Endothelial cell of umbilical vein (primary cell): ENCODE results near the gene DHRS12. TPM values are rescaled to one million over a fixed set of nuclear protein-coding genes. Genes with fewer than 3 reads are reported as not detected.

Experiments
- BruUV-seq: library from RNA; stranded (reverse); fragments of 400-500 nt; replicated peaks from 2 replicates; lab custom pipeline; 2021; lab: Mats Ljungman, UMichigan
- CTCF ChIA-PET: fragments of 300-600, 350-600 bp; sonication (Branson Sonifier 250); formaldehyde crosslinking; loops from one replicate; lab custom pipeline; 2021; ENCODE audit warnings: antibody characterized with exemption, inconsistent platforms; lab: Charles Lee
- POLR2A ChIA-PET: fragments of 300-600, 350-600 bp; sonication (Branson Sonifier 250); formaldehyde crosslinking; loops from one replicate; lab custom pipeline; 2021; ENCODE audit warnings: antibody characterized with exemption, inconsistent platforms; lab: Charles Lee
- DNase-seq: peaks from one replicate; pipeline ENCODE4 v3.0.0-alpha.2; 2011; ENCODE audit warnings: low read depth, low spot score
- FAIRE-seq: peaks from 2 replicates; lab custom pipeline; 2011; peaks lifted over from hg19 to GRCh38; lab: Jason Lieb, UNC
- H2AFZ ChIP-seq: 2 replicates; pipeline ENCODE4 v1.6.0; 2012; ENCODE audit warnings: low read depth, low read length, control low read depth, inconsistent platforms
- H3K27ac ChIP-seq: 2 replicates; pipeline ENCODE4 v1.5.1; 2011; ENCODE audit warnings: low read depth, mild to moderate bottlenecking, control low read depth, low read length, moderate library complexity; ENCODE audit not compliant: insufficient read depth
- H3K27me3 ChIP-seq, 2 experiments: 2 replicates each; pipeline versions ENCODE4 v1.6.0 to v1.6.1; 2011; ENCODE audit warnings: low read length in 2 of 2, mixed read lengths in 1 of 2; ENCODE audit not compliant: control insufficient read depth in 2 of 2, insufficient read depth in 2 of 2
- H3K36me3 ChIP-seq, 2 experiments: 2 replicates in 1 of 2; 3 replicates in 1 of 2; pipeline ENCODE4 v1.5.1; 2011; ENCODE audit warnings: low read length in 2 of 2, mild to moderate bottlenecking in 1 of 2, moderate library complexity in 1 of 2; ENCODE audit not compliant: control insufficient read depth in 2 of 2, insufficient read depth in 2 of 2; ENCODE audit errors: extremely low read depth in 1 of 2
- H3K4me1 ChIP-seq: 3 replicates; pipeline ENCODE4 v1.5.1; 2011; ENCODE audit warnings: mild to moderate bottlenecking, low read length; ENCODE audit not compliant: control insufficient read depth, insufficient read depth; ENCODE audit errors: extremely low read depth
- H3K4me2 ChIP-seq: 2 replicates; pipeline ENCODE4 v1.6.1; 2011; ENCODE audit warnings: low read length, control low read depth, mixed read lengths; ENCODE audit not compliant: insufficient read depth
- H3K4me3 ChIP-seq, 3 experiments: fragments of 200-600 bp in 1 of 3; sonication (generic), shearing (Covaris generic) in 1 of 3; replicated peaks in 1 of 3; 2 replicates each; pipeline ENCODE4 v1.5.1; 2011 to 2016; ENCODE audit warnings: control low read depth in 3 of 3, low read length in 3 of 3, mild to moderate bottlenecking in 2 of 3, inconsistent platforms in 1 of 3, low read depth in 1 of 3, moderate library complexity in 1 of 3; ENCODE audit not compliant: insufficient read depth in 1 of 3
- H3K79me2 ChIP-seq: 2 replicates; pipeline ENCODE4 v1.6.0; 2012; ENCODE audit warnings: low read length, inconsistent platforms; ENCODE audit not compliant: control insufficient read depth, insufficient read depth
- H3K9ac ChIP-seq: replicated peaks from 2 replicates; pipeline ENCODE3; 2011; ENCODE audit warnings: low read length, control low read depth; ENCODE audit not compliant: insufficient read depth; ENCODE audit errors: extremely low read depth
- H3K9me1 ChIP-seq: replicated peaks from 3 replicates; pipeline ENCODE4 v1.6.0; 2011; ENCODE audit warnings: mild to moderate bottlenecking, low read length; ENCODE audit not compliant: control insufficient read depth, insufficient read depth; ENCODE audit errors: extremely low read depth
- H3K9me3 ChIP-seq: replicated peaks from 2 replicates; pipeline ENCODE4 v1.5.1; 2012; ENCODE audit warnings: low read length, inconsistent platforms; ENCODE audit not compliant: control insufficient read depth, insufficient read depth
- H4K20me1 ChIP-seq: replicated peaks from 2 replicates; pipeline ENCODE3; 2011; ENCODE audit warnings: mild to moderate bottlenecking, low read length; ENCODE audit not compliant: control insufficient read depth, insufficient read depth; ENCODE audit errors: extremely low read depth
- EZH2 ChIP-seq: IDR thresholded peaks from 2 replicates; pipeline ENCODE4 v1.6.1; 2012; ENCODE audit warnings: borderline replicate concordance, low read depth, mild to moderate bottlenecking, moderate library complexity, low read length, inconsistent platforms; ENCODE audit not compliant: severe bottlenecking
- FOS ChIP-seq: IDR thresholded peaks from 2 replicates; pipeline ENCODE4 v1.6.1; 2011; ENCODE audit warnings: mild to moderate bottlenecking, low read length, moderate library complexity, borderline replicate concordance; ENCODE audit not compliant: insufficient read depth
- GATA2 ChIP-seq: IDR thresholded peaks from 2 replicates; pipeline ENCODE4 v1.7.0; 2011; ENCODE audit warnings: low read depth, mild to moderate bottlenecking, moderate library complexity, mixed read lengths, low read length; ENCODE audit not compliant: insufficient read length, insufficient read depth
- JUN ChIP-seq: IDR thresholded peaks from 2 replicates; pipeline ENCODE4 v1.6.1; 2011; ENCODE audit warnings: borderline replicate concordance, low read depth; ENCODE audit not compliant: insufficient read length, insufficient read depth
- MYC ChIP-seq: IDR thresholded peaks from one replicate; pipeline ENCODE4 v1.6.1; 2011; ENCODE audit warnings: mild to moderate bottlenecking, low read depth, low read length
- POLR2A ChIP-seq: IDR thresholded peaks from 2 replicates; pipeline ENCODE4 v1.6.1; 2012; ENCODE audit warnings: low read depth, mild to moderate bottlenecking, control low read depth, low read length
- POLR2AphosphoS5 ChIP-seq: IDR thresholded peaks from 2 replicates; pipeline ENCODE4 v1.6.1; 2012; ENCODE audit warnings: low read depth, mild to moderate bottlenecking, control low read depth, low read length, moderate library complexity; ENCODE audit not compliant: insufficient read depth
- dilution Hi-C: fragments of 300-500 bp; cut with MboI; formaldehyde crosslinking; loops from one replicate; pipeline ENCODE4 v1.15.0; 2019; ENCODE audit warnings: low sequenced_read_pairs; ENCODE audit not compliant: extremely low pct_ligation_motif_present
- intact Hi-C: fragments of 100-400 bp; cut with micrococcal nuclease; formaldehyde crosslinking; loops from one replicate; pipeline ENCODE4 v1.10.0; 2022
- polyA plus RNA-seq, 4 experiments: library from polyadenylated mRNA; depleted of rRNA in 3 of 4; stranded (reverse) in 3 of 4; unstranded in 1 of 4; fragments of >200 nt; gene quantifications; 2 replicates each; pipeline versions ENCODE4 v1.2.1 to v1.2.3, GENCODE V29; 2011 to 2012; ENCODE audit warnings: missing spikeins in 1 of 4
- total RNA-seq: library from RNA; stranded (reverse); gene quantifications from 2 replicates; pipeline ENCODE4 v1.2.3, GENCODE V29; 2021
- TF ChIP-seq, protein P1 (sequence below), 2 donors: IDR thresholded peaks; 1 replicate in 1 of 2; 2 replicates in 1 of 2; pipeline ENCODE4 v1.5.1; 2011; ENCODE audit warnings: low read length in 2 of 2, mild to moderate bottlenecking in 2 of 2, moderate library complexity in 2 of 2, control low read depth in 1 of 2, inconsistent platforms in 1 of 2, low read depth in 1 of 2; ENCODE audit not compliant: insufficient read depth in 1 of 2; ENCODE audit errors: extremely low read depth in 1 of 2
- TF ChIP-seq, protein P2 (sequence below): IDR thresholded peaks from 2 replicates; pipeline ENCODE4 v1.6.1; 2011; ENCODE audit not compliant: insufficient read depth, insufficient read length

DHRS12 gene
- total and polyA plus RNA-seq, 2 donors (not counting 3 experiments of a cell fraction or from before 2014, with no cell fraction given): 8.9 to 9.1 TPM

DNA sequence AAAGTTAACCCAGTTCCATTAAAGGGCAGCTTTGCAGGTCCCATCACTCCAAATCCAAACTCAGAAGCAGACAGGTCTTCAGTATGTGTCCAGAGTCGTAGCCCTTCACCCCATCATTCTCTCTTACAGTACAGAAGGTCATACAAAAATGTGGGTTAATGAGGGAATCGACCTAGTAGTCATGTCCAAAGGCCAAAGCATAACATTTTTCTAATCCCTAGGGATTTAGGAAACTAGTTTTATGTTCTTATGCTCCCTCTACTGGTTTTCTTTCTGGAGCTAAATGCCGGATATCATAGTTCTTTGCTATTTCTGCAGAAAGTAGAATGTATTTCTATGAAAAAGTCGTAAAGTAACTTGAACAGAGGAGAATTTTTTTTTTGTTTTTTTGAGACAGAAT lies 72.2 kb downstream of the DHRS12 start:
- dilution Hi-C loops (no loop called here), intact Hi-C loops (no loop called here)
- CTCF ChIA-PET: interaction anchor here (0.7 to 3.1 kb wide), 12 partner anchors 10 to 606 kb away, joined by 3 to 11 read pairs (median 4); no protein-coding TSS in a partner anchor
- peaks cover 14% of the 10 kb centered on the region for H3K4me1 ChIP-seq
- H4K20me1 ChIP-seq: no peaks in the 10 kb centered on the region
- H3K79me2 ChIP-seq: no peaks in the 10 kb centered on the region
- no peak overlapping the region for H2AFZ ChIP-seq
- no peaks in the 10 kb centered on the region for H3K36me3 ChIP-seq
- POLR2A ChIA-PET: interaction anchor here (0.7 kb wide), 1 partner anchor 279 kb away, joined by 3 read pairs; the partner anchor contains the start of gene INTS6
- no TSS peak for BruUV-seq
- H3K9me1 ChIP-seq: no peaks in the 10 kb centered on the region
- FAIRE-seq (peak; percentile 47), DNase-seq (no peak)
- H3K4me3 ChIP-seq: no peak overlapping the region
- H3K9ac ChIP-seq: no peak overlapping the region
- no peaks in the 10 kb centered on the region for H3K27me3 ChIP-seq
- H3K4me2 ChIP-seq: no peak overlapping the region
- H3K9me3 ChIP-seq: no peaks in the 10 kb centered on the region
- TF ChIP-seq POLR2A (no peak), EZH2 (no peak), POLR2AphosphoS5 (no peak), FOS (no peak)
- TF ChIP-seq, protein P1, sequence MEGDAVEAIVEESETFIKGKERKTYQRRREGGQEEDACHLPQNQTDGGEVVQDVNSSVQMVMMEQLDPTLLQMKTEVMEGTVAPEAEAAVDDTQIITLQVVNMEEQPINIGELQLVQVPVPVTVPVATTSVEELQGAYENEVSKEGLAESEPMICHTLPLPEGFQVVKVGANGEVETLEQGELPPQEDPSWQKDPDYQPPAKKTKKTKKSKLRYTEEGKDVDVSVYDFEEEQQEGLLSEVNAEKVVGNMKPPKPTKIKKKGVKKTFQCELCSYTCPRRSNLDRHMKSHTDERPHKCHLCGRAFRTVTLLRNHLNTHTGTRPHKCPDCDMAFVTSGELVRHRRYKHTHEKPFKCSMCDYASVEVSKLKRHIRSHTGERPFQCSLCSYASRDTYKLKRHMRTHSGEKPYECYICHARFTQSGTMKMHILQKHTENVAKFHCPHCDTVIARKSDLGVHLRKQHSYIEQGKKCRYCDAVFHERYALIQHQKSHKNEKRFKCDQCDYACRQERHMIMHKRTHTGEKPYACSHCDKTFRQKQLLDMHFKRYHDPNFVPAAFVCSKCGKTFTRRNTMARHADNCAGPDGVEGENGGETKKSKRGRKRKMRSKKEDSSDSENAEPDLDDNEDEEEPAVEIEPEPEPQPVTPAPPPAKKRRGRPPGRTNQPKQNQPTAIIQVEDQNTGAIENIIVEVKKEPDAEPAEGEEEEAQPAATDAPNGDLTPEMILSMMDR (IDR thresholded peaks at IDR 0.05; ENCODE audit: extremely low read depth in 1 of 2, insufficient read depth in 1 of 2, low read depth in 1 of 2, low read length in 2 of 2): no peak
- H3K27ac ChIP-seq: no peak overlapping the region

DNA sequence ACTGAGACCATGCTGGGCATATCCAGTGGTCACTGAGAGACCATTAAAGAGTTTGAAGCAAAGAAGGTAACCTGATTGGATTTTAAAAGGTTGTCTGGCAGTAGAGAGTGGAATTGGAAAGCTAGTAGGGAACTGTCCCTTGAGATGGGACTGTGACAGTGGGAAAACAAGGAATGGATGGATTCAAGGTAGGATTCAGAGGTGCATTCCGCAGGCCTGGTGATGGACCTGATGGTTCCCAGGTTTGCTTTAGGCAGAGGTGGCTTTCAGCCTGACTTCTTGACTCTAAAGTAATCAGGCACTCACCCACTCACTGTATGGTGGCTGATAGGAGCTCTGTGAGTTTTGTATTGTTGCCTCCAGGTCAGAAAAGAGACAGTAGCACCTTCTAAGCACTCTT lies 73.0 kb downstream of the DHRS12 start:
- Histone ChIP-seq H2AFZ (no peak overlapping the region), H3K36me3 (no peaks in the 10 kb centered on the region), H3K4me2 (no peak overlapping the region), H3K9me3 (no peaks in the 10 kb centered on the region), H3K79me2 (no peaks in the 10 kb centered on the region), H3K9me1 (no peaks in the 10 kb centered on the region), H3K4me1 (peaks cover 14% of the 10 kb centered on the region), H3K27ac (no peak overlapping the region), H3K27me3 (no peaks in the 10 kb centered on the region), H3K9ac (no peak overlapping the region), H3K4me3 (no peak overlapping the region), H4K20me1 (no peaks in the 10 kb centered on the region)
- POLR2A ChIA-PET: no interaction called here
- intact Hi-C loops: no loop called here
- FAIRE-seq (no peak), DNase-seq (no peak)
- BruUV-seq: no TSS peak
- CTCF ChIA-PET: interaction anchor here (0.7 to 3.1 kb wide), 8 partner anchors 11 to 605 kb away, joined by 3 to 11 read pairs (median 4); no protein-coding TSS in a partner anchor
- dilution Hi-C loops: no loop called here
- TF ChIP-seq GATA2: no peak
- TF ChIP-seq FOS: no peak
- TF ChIP-seq EZH2: no peak
- TF ChIP-seq, protein P1 (IDR thresholded peaks at IDR 0.05; ENCODE audit: extremely low read depth in 1 of 2, insufficient read depth in 1 of 2, low read depth in 1 of 2, low read length in 2 of 2): no peak
- TF ChIP-seq POLR2AphosphoS5: no peak
- no peak for TF ChIP-seq JUN
- TF ChIP-seq, protein P2, sequence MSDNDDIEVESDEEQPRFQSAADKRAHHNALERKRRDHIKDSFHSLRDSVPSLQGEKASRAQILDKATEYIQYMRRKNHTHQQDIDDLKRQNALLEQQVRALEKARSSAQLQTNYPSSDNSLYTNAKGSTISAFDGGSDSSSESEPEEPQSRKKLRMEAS: no peak
- no peak for TF ChIP-seq POLR2A
- no peak for TF ChIP-seq MYC
